Epithelial cell of proximal tubule (primary cell): Measurements from ENCODE around the gene CHD5. TPM values are rescaled to one million over a fixed set of nuclear protein-coding genes. Genes with fewer than 3 reads are reported as not detected.
A peak's percentile ranks its signal among the peaks of the same experiment; 100 is the strongest.

Experiments
- DNase-seq: peaks from one replicate; pipeline ENCODE4 v3.0.0-alpha.2; 2011; ENCODE audit warnings: low read depth
- H3K4me3 ChIP-seq: 2 replicates; pipeline ENCODE4 v1.5.1; 2011; ENCODE audit warnings: low read depth, mild to moderate bottlenecking, low read length
- total RNA-seq: library from RNA; depleted of rRNA; stranded (reverse); fragments of >200 nt; gene quantifications from 2 replicates; pipeline ENCODE4 v1.2.3, GENCODE V29; 2015
- TF ChIP-seq, protein P1 (sequence below): conservative IDR thresholded peaks from 2 replicates; pipeline ENCODE4 v1.5.1; 2012; ENCODE audit warnings: low read depth, mild to moderate bottlenecking, low read length

CHD5 gene
- total RNA-seq, 1 donor from 2014 or later: under 0.01 TPM

GRCh38 chr1:6057170-6057845 lies 122.8 kb downstream of the CHD5 start:
- no peak overlapping the region for H3K4me3 ChIP-seq
- TF ChIP-seq, protein P1, sequence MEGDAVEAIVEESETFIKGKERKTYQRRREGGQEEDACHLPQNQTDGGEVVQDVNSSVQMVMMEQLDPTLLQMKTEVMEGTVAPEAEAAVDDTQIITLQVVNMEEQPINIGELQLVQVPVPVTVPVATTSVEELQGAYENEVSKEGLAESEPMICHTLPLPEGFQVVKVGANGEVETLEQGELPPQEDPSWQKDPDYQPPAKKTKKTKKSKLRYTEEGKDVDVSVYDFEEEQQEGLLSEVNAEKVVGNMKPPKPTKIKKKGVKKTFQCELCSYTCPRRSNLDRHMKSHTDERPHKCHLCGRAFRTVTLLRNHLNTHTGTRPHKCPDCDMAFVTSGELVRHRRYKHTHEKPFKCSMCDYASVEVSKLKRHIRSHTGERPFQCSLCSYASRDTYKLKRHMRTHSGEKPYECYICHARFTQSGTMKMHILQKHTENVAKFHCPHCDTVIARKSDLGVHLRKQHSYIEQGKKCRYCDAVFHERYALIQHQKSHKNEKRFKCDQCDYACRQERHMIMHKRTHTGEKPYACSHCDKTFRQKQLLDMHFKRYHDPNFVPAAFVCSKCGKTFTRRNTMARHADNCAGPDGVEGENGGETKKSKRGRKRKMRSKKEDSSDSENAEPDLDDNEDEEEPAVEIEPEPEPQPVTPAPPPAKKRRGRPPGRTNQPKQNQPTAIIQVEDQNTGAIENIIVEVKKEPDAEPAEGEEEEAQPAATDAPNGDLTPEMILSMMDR: no peak
- no peak for DNase-seq

DNA sequence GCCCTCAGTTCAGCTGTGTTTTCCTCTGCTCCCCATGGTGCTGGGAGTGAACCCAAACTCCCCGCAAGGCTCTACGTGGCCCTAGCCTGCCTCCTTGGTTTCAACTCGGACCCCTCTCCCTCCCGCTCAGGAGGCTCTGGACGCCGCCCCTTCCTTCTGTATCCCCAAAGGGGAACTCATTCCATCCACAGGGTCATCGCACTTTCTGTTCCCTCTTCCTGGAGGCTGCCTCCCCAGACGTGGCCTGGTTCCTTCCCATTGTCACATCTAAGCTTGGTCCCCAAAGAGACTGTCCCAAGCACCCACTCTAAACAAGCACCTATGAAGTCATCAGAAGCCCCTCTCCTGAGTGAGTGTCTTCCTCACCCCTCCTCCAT lies 123.6 kb downstream of the CHD5 start:
- no peak overlapping the region for H3K4me3 ChIP-seq
- TF ChIP-seq, protein P1: no peak
- no peak for DNase-seq

- H3K4me3 ChIP-seq: no peak overlapping the region
- no peak for DNase-seq
- TF ChIP-seq, protein P1: no peak
These were observed 125.5 kb downstream of the CHD5 start for GRCh38 chr1:6054596-6054995.

- H3K4me3 ChIP-seq: no peak overlapping the region
- no peak for DNase-seq
- TF ChIP-seq, protein P1: no peak
These were observed 126.9 kb downstream of the CHD5 start for GRCh38 chr1:6053206-6053546.

DNA sequence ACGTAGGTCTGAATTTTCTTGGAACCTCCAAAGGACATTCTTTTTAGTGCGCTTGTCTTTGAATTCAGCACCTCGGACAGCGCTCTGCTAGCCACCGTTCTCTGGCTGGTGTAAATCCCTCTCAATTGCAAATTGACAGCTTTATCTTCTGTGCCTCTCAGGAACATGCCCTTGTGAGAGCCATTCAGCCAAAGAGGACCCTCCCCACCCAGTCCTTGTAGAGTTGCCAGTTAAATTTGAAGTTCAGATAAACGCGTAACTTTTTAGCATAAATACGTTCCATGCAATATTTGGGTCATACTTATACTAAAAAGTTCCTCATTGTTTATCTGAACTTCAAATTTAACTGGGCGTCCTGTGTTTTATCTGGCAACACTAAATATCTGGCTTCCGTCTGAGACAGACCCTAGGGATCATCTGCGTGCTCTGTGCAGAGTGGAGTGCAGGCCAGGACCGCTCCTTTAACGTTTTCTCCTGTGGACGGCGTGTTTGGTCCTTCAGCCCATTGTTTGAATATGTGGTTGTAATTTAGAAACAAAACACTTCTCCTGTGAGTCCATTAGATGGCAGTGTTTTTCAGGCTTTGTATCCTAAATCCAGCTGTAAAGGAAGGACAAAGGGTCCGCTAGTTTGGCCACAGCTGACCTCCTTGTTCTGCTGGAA lies 127.4 kb downstream of the CHD5 start:
- peak; percentile 13 for DNase-seq
- TF ChIP-seq, protein P1: peak; percentile 51

More for the DNA sequence above, 127.4 kb downstream of the CHD5 start:
- H3K4me3 ChIP-seq: no peak overlapping the region

Other genes starting within 250 kb of the CHD5 start
- 7.5 and 8.8 TPM in 2 replicates for gene NPHP4, start 187.9 kb downstream of the CHD5 start, total RNA-seq
- 0.72 and 3.3 TPM in 2 replicates for gene KCNAB2, start 134.4 kb downstream of the CHD5 start, total RNA-seq
- gene RPL22, start 19.3 kb upstream of the CHD5 start, total RNA-seq: 202 and 341 TPM in 2 replicates
- 16.9 and 32.1 TPM in 2 replicates for gene RNF207, start 25.8 kb upstream of the CHD5 start, total RNA-seq
- gene ICMT, start 55.6 kb upstream of the CHD5 start, total RNA-seq: 75.0 and 119 TPM in 2 replicates
- gene HES3, start 63.9 kb upstream of the CHD5 start, total RNA-seq: not detected in 2 replicates
- gene GPR153, start 80.8 kb upstream of the CHD5 start, total RNA-seq: 2.2 and 6.4 TPM in 2 replicates
- gene ACOT7, start 213.4 kb upstream of the CHD5 start, total RNA-seq: 80.3 and 82.0 TPM in 2 replicates
- 3.0 and 6.2 TPM in 2 replicates for gene HES2, start 239.6 kb upstream of the CHD5 start, total RNA-seq
- not detected in 2 replicates for gene ESPN, start 244.5 kb upstream of the CHD5 start, total RNA-seq